ENCODE data around the gene PFN3.
"Not testable (repeated sequence)": the region's sequence is repeated elsewhere in the genome, so short reads cannot be mapped to it uniquely, and the experiment has no call there.

PFN3 gene

DNA sequence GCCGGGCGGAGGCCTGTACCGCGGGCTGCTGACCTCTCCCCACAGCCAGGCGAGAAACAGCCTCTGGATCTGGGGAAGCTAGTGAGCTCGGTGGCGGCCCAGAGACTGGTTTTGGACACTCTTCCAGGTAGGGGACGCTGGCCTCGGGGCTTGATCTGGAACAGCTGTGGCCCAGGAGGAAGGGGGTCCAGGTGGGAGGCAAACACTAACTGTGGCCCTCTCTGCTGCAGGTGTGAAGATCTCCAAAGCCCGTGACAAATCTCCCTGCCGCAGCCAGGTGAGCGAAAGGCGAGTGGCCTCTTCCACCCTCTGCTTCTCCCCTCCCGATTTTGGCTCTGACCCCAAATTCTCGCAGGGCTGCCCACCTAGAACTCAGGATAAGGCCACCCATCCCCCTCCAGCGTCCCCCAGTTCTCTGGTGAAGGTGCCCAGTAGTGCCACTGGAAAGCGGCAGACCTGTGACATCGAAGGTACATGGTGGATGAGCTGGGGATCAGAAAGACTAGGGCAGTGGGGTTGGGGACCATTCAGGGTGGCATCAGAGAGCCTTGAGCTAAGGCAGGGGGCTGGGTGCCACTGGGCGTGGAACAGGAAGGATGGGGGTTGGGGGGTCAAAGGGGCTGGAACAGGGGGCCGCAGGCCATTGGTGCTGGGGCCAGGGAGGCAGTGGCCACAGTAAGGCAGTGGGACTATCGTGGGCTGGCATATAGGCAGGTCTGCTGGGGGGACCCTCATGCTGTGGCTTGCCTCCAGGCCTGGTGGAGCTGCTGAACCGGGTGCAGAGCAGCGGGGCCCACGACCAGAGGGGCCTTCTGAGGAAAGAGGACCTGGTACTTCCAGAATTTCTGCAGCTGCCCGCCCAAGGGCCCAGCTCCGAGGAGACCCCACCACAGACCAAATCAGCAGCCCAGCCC lies 29.1 kb downstream of the PFN3 start:
- no peak for DNase-seq

GRCh38 chr5:177370488-177371119 lies 29.9 kb downstream of the PFN3 start:
- DNase-seq: no peak

- DNase-seq: no peak
These were observed 30.6 kb downstream of the PFN3 start for GRCh38 chr5:177369645-177370440.

DNA sequence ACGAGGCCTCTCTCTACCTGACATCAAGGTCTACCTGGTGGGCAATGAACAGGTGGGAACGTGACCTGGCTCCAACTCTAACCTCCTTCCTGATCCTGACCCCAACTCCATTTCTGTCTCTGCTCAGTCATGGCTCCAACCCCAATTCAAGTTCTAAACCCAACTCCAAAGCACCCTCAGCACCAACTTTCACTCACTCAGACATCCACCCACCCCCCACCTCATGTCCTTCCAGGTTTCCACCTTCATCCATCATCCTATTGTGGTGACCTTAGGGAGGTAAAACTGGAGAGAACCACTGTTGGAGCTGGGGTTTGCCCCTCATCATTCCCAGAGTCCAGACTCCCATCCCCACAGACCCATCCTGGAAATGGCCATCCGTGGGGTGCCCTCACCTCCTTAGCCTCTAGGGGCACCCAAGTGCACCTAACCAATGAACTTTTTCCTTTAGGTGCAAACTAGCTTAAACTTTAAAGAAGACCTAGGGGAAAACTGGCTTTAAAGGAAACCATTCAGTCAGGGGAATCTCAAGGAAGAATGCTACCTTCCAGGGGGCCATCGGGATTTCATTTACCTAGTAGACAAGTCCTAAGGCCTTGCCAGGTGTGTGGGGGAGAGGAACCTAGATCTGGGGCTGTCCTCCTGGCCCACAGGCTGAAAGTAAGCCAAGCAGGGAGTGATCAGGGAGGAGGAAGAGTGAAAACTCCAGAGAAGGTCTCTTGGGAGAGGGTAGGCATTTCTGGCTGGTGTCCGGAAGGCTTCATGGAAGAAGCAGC lies 31.4 kb downstream of the PFN3 start:
- DNase-seq: no peak

- no peak for DNase-seq
These were observed 32.2 kb downstream of the PFN3 start for GRCh38 chr5:177367981-177368868.

DNA sequence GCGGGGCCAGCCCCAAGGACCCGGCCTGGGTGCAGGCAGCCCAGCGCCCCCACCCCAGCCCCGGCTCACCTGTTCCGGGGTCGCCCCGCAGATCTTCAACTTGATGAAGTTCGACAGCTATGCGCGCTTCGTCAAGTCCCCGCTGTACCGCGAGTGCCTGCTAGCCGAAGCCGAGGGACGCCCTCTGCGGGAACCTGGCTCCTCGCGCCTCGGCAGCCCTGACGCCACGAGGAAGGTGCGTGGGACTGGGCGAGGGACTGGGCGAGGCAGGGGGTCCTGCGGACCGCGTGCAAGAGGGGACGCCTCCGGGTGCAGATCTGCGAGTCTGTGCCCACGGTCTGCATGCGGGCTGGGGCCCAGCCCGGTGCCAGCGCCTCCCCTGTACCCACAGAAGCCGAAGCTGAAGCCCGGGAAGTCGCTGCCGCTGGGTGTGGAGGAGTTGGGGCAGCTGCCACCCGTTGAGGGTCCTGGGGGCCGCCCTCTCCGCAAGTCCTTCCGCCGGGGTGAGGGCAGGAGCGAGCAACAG lies 33.1 kb downstream of the PFN3 start:
- no peak for DNase-seq

GRCh38 chr5:177366528-177367322 lies 33.7 kb downstream of the PFN3 start:
- no peak for DNase-seq

GRCh38 chr5:177365845-177366527 lies 34.5 kb downstream of the PFN3 start:
- DNase-seq: no peak

GRCh38 chr5:177364159-177364962 lies 36.1 kb downstream of the PFN3 start:
- DNase-seq: no peak

DNA sequence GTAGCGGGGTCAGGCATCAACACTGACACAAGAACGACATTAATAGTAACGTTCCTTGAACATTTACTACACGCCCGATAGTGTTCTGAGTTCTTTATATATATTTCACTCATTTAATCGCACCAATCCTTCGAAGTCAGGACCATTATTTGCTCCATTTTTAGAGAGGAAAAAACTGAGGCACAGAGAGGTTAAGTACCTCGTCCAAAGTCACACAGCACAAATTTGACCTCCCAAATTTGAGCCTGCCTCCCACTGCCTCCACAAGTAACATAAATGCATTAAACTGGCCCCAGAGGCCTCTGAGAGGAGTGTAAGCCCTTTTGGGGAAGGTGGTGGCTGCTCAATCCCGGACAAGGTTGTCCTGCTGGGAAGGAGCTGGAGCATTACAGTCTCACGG lies 36.9 kb downstream of the PFN3 start:
- DNase-seq: no peak

DNA sequence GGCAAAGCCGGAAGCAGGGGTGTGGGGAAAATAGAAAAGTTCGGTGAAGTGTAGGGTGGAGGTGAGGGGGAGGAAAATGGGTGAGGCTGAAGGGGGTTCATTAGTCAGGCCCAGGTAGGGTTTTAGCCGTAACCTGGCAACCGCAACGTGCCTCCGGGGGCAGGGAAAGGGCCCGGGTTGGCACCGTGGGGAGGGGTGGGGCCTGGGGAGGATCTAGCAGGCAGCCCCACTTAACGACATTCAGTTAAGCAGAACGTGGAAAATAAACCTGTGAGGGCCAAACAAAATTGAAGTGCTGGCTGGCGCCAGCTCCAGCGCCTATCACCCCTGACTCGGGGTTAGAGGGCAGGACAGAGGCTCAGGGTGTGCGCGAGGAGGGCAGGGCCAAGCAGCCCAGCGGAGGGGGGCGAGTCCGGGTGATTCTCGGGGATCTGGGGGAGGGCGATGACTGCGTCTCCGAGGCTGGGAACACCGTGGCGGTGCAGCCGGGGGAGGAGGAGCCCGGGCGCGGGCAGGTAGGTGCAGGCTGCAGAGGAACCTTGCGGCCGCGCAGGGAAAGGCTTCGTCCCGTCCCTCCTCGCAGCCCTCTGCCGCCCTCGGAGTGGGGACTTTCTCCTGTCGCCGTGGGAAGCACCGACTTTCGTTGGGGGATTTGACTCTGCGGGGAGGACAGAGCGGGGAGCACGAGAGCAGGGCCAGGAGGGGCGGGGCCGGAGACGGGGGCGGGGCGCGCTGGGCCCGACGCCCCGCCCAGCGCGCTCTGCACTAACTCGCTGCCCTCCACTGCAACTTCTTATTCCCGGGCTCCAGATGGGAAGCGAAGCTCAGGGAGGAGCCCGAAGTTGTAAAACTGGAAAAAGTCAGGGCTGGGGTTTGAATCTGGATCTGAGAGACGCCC lies 37.6 kb downstream of the PFN3 start:
- DNase-seq: no peak

GRCh38 chr5:177362292-177362609 lies 38.2 kb downstream of the PFN3 start:
- no peak for DNase-seq

DNA sequence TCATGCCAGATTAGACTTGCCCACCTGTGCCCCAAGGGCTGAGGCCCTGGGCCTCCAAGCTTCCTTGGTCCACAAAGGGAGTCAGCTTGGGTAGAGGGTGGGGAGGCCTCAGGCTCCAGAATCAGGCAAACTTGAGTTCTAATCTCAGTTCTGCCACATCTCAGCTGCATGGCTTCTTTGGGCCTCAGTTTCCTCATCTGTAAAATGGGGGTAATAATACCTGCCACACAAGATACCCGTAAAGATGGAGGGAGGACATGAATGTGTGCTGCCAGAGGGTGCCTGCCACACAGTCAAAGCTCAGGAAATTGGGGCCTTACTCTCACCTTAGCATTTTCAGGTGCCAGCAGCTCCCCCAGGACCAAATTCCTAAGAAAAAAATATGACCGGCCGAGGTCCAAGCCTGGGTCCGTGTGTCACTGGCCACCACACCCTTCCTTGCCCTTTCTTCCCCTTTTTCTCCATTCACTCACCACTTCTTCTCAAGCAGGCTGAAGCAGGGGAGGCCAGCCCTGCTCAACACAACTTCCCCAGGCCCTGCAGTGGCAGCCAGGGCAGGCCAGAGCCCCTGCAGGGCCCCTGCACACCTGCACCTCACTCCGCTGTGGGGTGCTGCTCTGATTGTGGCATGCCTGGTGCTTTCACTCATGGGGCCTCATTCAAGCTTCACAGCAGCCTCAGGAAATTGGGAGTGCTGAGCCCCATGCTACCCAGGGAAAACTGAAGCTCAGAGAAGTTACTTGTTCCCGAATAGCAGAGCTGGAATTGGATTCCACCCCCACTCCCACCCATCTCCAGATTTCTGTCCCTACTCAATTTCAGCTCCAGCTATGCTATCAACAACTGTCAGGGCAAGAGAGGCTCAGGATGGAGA lies 38.8 kb downstream of the PFN3 start:
- DNase-seq: no peak

GRCh38 chr5:177360740-177361139 lies 39.7 kb downstream of the PFN3 start:
- DNase-seq: not testable (repeated sequence)

DNA sequence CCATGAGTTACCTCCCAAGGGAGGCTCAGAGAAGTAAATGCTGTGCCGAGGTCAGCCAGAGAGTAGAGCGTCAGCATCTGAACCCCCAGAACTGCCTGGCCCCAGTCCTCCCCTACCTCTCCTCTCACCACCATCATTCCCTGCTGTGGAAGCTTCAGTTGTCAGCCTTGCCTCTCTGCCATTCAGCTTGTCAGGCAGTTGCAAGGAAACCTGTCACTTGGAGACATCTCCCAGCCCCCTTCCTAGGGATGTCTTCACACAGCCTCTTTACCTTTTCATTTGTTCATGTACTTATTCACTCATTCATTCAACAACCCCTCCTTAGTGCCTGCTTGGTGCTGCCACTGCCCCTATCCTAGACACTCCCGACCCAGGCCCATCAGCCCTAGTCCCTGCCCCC lies 40.6 kb downstream of the PFN3 start:
- DNase-seq: no peak

DNA sequence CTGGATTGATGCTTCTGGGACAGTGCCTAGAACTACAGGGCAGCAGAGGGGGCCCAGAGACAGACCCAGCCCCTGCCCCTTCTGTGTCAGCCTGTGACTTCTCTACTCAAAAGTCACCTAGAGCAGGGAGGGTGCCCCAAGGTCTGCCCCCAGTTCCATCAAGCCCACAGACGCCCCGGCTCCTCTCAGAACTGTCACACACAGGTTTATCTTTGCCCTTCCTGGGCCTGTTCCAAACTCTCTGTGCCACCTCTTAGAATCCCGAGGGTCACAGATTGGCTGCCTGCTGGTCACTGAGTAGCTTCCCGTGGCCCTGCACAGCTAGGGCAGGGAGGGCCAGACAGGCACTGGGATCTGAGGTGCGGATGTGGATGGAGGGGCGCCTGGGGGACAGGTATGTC lies 41.0 kb downstream of the PFN3 start:
- no peak for DNase-seq

DNA sequence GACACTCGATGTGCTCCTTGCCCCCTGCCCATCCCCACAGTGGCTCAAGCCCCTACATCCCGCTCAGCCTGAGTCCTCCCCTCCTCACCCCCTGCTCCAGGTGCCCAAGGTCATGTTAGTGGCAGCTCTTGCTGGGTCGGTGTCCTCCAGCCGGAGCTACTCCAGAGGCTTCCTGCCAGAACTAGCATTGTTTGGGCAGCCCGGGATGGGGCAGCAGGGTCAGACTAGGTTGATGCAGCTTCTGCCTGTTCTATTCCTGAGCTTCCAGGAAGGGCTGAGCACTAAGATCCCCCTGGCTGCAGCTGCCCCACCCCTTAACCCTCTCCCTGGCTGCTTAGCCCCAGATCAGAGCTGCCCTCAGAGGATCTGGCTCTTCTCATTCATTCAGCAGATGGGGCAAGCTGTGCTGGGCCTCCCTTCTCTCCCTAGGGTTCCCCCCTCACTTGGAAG lies 42.1 kb downstream of the PFN3 start:
- DNase-seq: no peak
